GM19328 (cell line): ENCODE measurements around the gene ALPG.

Experiments used
- ATAC-seq: cut with Tn5 transposase; IDR thresholded peaks from one replicate; pipeline ENCODE4 v1.9.1; 2021; ENCODE audit warnings: mild to moderate bottlenecking, moderate library complexity; ENCODE audit not compliant: unreplicated experiment

Gene ALPG

DNA sequence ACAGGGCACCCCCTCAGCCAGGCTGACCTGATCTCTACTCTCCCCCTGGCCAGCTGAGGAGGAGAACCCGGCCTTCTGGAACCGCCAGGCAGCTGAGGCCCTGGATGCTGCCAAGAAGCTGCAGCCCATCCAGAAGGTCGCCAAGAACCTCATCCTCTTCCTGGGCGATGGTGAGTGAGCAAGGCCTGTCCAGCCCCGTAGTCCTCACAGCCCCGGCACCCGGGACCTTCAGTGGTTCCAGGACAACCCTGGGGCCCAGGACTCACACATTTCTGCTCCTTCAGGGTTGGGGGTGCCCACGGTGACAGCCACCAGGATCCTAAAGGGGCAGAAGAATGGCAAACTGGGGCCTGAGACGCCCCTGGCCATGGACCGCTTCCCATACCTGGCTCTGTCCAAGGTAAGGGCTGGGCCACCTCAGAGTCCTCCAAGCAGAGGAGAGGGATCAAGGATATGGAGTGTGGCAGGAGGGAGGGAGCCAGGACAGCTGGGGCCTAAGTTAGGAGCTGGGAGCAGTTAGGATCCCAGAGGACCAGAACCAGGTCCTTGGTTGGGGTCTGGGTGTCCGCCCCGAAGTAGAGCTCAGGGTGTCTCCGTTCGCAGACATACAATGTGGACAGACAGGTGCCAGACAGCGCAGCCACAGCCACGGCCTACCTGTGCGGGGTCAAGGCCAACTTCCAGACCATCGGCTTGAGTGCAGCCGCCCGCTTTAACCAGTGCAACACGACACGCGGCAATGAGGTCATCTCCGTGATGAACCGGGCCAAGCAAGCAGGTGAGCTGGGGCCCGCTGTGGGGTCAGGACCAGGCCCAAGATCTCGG lies 49.9 kb downstream of the ALPG start:
- ATAC-seq: no peak

DNA sequence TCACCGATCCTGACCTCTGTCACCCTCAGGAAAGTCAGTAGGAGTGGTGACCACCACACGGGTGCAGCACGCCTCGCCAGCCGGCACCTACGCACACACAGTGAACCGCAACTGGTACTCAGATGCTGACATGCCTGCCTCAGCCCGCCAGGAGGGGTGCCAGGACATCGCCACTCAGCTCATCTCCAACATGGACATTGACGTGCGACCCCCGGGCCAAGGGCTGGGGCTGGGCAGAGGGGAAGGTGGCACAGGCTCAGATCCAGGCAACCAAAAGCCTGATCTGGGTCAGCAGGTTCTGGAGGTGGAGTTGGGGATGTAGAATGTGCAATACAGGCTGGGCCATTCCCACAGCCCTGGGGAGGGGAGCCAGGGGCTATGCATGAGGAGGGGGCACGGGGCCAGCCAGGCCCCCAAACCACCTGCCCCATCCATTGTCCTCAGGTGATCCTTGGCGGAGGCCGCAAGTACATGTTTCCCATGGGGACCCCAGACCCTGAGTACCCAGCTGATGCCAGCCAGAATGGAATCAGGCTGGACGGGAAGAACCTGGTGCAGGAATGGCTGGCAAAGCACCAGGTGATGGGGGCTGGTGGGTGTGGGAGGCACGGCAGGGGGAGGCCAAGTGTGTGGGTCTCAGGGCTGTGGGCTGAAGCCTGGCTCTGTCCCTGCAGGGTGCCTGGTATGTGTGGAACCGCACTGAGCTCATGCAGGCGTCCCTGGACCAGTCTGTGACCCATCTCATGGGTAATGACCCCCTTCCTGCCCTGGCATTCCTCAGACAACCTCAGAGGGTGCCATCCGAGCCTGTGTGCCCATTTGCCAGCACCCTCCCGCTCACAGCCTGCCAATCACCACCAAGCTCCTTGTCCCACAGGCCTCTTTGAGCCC lies 50.7 kb downstream of the ALPG start:
- ATAC-seq: no peak

DNA sequence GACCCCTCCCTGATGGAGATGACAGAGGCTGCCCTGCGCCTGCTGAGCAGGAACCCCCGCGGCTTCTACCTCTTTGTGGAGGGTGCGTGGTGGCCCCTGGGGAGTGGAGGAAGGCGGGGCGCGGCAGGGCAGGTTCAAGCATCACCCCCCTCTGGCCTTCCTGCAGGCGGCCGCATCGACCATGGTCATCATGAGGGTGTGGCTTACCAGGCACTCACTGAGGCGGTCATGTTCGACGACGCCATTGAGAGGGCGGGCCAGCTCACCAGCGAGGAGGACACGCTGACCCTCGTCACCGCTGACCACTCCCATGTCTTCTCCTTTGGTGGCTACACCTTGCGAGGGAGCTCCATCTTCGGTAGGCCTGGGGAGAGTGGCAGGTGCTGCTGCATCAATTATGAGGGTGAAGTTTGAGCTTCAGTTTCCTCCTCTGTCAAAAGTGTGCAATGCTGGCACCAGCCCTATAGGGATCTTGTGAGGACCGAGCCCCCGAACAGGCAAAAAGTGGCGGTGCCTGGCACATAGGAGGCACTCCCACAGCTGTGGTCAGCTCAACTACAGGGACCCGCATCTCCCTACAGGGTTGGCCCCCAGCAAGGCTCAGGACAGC lies 51.5 kb downstream of the ALPG start:
- ATAC-seq: no peak

DNA sequence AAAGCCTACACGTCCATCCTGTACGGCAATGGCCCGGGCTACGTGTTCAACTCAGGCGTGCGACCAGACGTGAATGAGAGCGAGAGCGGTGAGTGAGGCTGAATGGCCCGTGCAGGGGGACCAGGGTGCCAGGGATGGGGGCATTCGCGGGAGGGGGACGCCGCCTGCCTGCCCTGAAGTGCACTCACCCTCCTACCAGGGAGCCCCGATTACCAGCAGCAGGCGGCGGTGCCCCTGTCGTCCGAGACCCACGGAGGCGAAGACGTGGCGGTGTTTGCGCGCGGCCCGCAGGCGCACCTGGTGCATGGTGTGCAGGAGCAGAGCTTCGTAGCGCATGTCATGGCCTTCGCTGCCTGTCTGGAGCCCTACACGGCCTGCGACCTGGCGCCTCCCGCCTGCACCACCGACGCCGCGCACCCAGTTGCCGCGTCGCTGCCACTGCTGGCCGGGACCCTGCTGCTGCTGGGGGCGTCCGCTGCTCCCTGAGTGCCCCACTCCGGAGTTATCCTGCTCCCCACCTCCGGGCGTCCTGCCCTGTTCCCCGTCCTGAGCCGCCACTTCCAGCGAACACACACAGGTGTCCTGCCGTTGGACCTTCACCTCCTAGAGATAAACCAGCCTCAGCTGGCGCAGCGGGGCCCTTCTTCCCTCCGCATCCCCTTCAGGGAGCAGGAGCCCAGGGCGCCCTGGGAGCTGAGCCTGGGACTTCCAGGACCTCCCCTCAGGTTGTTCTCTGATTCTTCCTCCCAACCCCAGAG lies 52.2 kb downstream of the ALPG start:
- no peak for ATAC-seq

DNA sequence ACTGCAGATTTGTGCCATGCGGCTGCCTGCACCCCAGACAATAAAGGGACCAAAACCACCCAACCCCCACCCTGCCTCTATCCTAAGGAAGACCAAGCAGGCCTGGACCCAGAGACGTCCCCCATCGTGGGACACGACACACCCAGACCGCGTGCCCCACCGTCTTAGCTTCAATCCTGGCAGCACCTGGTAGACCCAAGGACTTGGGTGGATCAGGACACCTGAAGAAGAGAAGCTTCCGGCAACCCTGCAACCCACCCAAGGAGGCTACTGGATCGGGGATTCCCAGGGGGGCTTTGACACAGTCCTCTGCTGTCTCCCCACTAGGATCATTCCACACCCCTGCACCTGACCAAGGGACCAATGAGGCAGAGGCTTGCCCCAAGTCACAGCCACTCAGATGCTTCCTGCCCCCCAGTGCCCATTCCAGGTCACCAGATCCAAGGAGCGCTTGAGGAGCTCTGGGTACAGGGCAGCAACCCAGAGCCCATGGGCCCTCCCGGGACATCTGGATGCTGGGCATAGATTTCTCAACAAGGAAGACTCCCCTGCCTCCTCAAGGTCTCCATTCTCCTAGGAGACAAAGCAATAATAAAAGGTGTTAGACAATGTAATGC lies 52.9 kb downstream of the ALPG start:
- ATAC-seq: no peak

DNA sequence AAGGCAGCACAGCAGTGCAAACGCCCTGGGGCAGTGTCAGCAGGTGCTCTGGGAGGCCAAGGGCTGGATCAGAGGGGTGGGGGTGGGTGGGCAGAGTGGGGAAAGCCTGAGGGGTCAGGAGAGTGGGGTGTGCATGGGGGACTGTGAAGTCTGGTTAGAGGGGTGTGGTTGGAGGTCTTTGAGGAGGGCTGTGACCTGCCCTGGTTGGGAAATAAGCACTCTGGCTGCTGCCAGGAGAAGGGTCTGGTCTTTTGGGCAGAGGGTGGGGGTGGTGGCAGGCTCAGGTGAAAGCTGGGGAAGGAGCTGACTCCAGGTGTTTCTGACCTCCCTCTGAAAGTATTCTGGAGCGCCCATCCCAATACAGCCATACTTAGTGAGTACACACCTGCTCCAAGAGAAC lies 53.5 kb downstream of the ALPG start:
- no peak for ATAC-seq
